Bronchus fibroblast of lung (primary cell): ENCODE results near the gene CCL19. TPM values are rescaled to one million over a fixed set of nuclear protein-coding genes. Genes with fewer than 3 reads are reported as not detected.

Source experiments
- total RNA-seq: library from RNA; depleted of rRNA; stranded (reverse); fragments of >200 nt; gene quantifications from 2 replicates; pipeline ENCODE4 v1.2.3, GENCODE V29; 2015

Gene CCL19
- not detected in 2 replicates for total RNA-seq

GRCh38 chr9:34690983-34691935 lies at the start of gene CCL19:
Gene CCL19 (minus strand): TSS chr9:34691276. CDS start chr9:34691139, 137 bp downstream.

GRCh38 chr9:34710023-34710422 lies 18.9 kb upstream of the CCL19 start, which contains the start of gene CCL21:
Gene CCL21 (minus strand): TSS chr9:34710136. CDS start chr9:34710066, 70 bp downstream.

GRCh38 chr9:34662526-34663302 lies 28.4 kb downstream of the CCL19 start, which contains the start of gene CCL27:
Gene CCL27 (minus strand): TSS chr9:34662657. CDS start chr9:34662633, 24 bp downstream.

GRCh38 chr9:34651876-34652601 lies 39.0 kb downstream of the CCL19 start, which contains the start of gene IL11RA:
Gene IL11RA (plus strand): TSS chr9:34652185. CDS start chr9:34655218, 3,033 bp downstream.

GRCh38 chr9:34646211-34647083 lies 44.6 kb downstream of the CCL19 start, which contains the start of gene GALT:
Gene GALT (plus strand): TSS chr9:34646675. CDS start chr9:34646705, 30 bp downstream.

Other genes with a start within 250 kb of the CCL19 start
- gene FAM219A, start 232.7 kb downstream of the CCL19 start, total RNA-seq, result 10.4 and 11.6 TPM in 2 replicates
- not detected in 2 replicates for gene DNAI1, start 232.5 kb downstream of the CCL19 start, total RNA-seq
- gene ENHO, start 168.3 kb downstream of the CCL19 start, total RNA-seq, result not detected in 2 replicates
- not detected in 2 replicates for gene CNTFR, start 101.6 kb downstream of the CCL19 start, total RNA-seq
- gene RPP25L, start 79.2 kb downstream of the CCL19 start, total RNA-seq, result 33.7 and 35.5 TPM in 2 replicates
- gene DCTN3, start 70.8 kb downstream of the CCL19 start, total RNA-seq, result 125 and 175 TPM in 2 replicates
- gene ARID3C, start 62.2 kb downstream of the CCL19 start, total RNA-seq, result not detected in 2 replicates
- gene SIGMAR1, start 53.5 kb downstream of the CCL19 start, total RNA-seq, result 223 and 227 TPM in 2 replicates
- 15.5 and 18.5 TPM in 2 replicates for gene GALT, start 44.6 kb downstream of the CCL19 start, total RNA-seq
- gene IL11RA, start 39.1 kb downstream of the CCL19 start, total RNA-seq, result 13.8 and 16.5 TPM in 2 replicates
- not detected in 2 replicates for gene CCL27, start 28.6 kb downstream of the CCL19 start, total RNA-seq
- gene CCL21, start 18.9 kb upstream of the CCL19 start, total RNA-seq, result not detected in 2 replicates